ENCODE results near the gene BACE2. TPM values are rescaled to one million over a fixed set of nuclear protein-coding genes. Genes with fewer than 3 reads are reported as not detected.

Gene BACE2
- total and polyA plus RNA-seq, 2 donors (not counting 3 experiments of a cell fraction or from before 2014, with no cell fraction given): 113 to 184 TPM

- TF ChIP-seq POLR2A (IDR thresholded peaks at IDR 0.05; ENCODE audit: low read depth, low read length): no peak
- TF ChIP-seq GATA2 (IDR thresholded peaks at IDR 0.05; ENCODE audit: insufficient read depth, insufficient read length, low read depth, low read length): no peak
- no peak for TF ChIP-seq EZH2 (IDR thresholded peaks at IDR 0.05; ENCODE audit: borderline replicate concordance, low read depth, low read length, severe bottlenecking)
- no peak for TF ChIP-seq JUN (IDR thresholded peaks at IDR 0.05; ENCODE audit: borderline replicate concordance, insufficient read depth, insufficient read length, low read depth)
- TF ChIP-seq POLR2AphosphoS5 (IDR thresholded peaks at IDR 0.05; ENCODE audit: insufficient read depth, low read depth, low read length): no peak
- TF ChIP-seq, protein P1, sequence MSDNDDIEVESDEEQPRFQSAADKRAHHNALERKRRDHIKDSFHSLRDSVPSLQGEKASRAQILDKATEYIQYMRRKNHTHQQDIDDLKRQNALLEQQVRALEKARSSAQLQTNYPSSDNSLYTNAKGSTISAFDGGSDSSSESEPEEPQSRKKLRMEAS (IDR thresholded peaks at IDR 0.05; ENCODE audit: insufficient read depth, insufficient read length): no peak
- no peak for TF ChIP-seq MYC (IDR thresholded peaks at IDR 0.05; ENCODE audit: low read depth, low read length)
- no peak for TF ChIP-seq FOS (IDR thresholded peaks at IDR 0.05; ENCODE audit: borderline replicate concordance, insufficient read depth, low read length)
- TF ChIP-seq CTCF (IDR thresholded peaks at IDR 0.05; ENCODE audit: extremely low read depth in 1 of 2, insufficient read depth in 1 of 2, low read depth in 1 of 2, low read length in 2 of 2): no peak
- H3K4me3 ChIP-seq (replicated peaks in 1 of 3; ENCODE audit: insufficient read depth in 1 of 3, low read depth in 1 of 3, low read length in 3 of 3): no peak overlapping the region
- dilution Hi-C loops (cut with MboI; ENCODE audit: extremely low pct_ligation_motif_present, low sequenced_read_pairs): no loop called here
- H3K27me3 ChIP-seq (ENCODE audit: control insufficient read depth in 2 of 2, insufficient read depth in 2 of 2, low read length in 2 of 2): no peaks in the 10 kb centered on the region
- DNase-seq (ENCODE audit: low read depth, low spot score): peak; percentile 17
- CTCF ChIA-PET: interaction anchor here (1.4 kb wide), 1 partner anchor 43 kb away, joined by 6 read pairs; no protein-coding TSS in a partner anchor
- POLR2A ChIA-PET: no interaction called here
- H3K9me1 ChIP-seq (replicated peaks; ENCODE audit: control insufficient read depth, extremely low read depth, insufficient read depth, low read length): no peaks in the 10 kb centered on the region
- H4K20me1 ChIP-seq (replicated peaks; ENCODE audit: control insufficient read depth, extremely low read depth, insufficient read depth, low read length): no peaks in the 10 kb centered on the region
- no TSS peak for BruUV-seq (replicated peaks)
- H3K79me2 ChIP-seq (ENCODE audit: control insufficient read depth, insufficient read depth, low read length): no peaks in the 10 kb centered on the region
- H3K36me3 ChIP-seq (ENCODE audit: control insufficient read depth in 2 of 2, extremely low read depth in 1 of 2, insufficient read depth in 2 of 2, low read length in 2 of 2): peaks cover 0 to 3% of the 10 kb centered on the region in 2 experiments
- H3K27ac ChIP-seq (ENCODE audit: insufficient read depth, low read depth, low read length): no peak overlapping the region
- H3K4me1 ChIP-seq (ENCODE audit: control insufficient read depth, extremely low read depth, insufficient read depth, low read length): no peaks in the 10 kb centered on the region
- no peak overlapping the region for H3K4me2 ChIP-seq (ENCODE audit: insufficient read depth, low read length)
- no peak overlapping the region for H2AFZ ChIP-seq (ENCODE audit: low read depth, low read length)
- FAIRE-seq: no peak
- H3K9me3 ChIP-seq (replicated peaks; ENCODE audit: control insufficient read depth, insufficient read depth, low read length): no peaks in the 10 kb centered on the region
- intact Hi-C loops (cut with micrococcal nuclease): no loop called here
- no peak overlapping the region for H3K9ac ChIP-seq (replicated peaks; ENCODE audit: extremely low read depth, insufficient read depth, low read length)
These were observed 45.1 kb downstream of the BACE2 start for GRCh38 chr21:41213021-41213420.
